Left colon (tissue), 2 donors: ENCODE measurements around the gene COL6A1. TPM values are rescaled to one million over a fixed set of nuclear protein-coding genes. Genes with fewer than 3 reads are reported as not detected.
A peak's percentile ranks its signal among the peaks of the same experiment; 100 is the strongest.
"Not testable (repeated sequence)": the region's sequence is repeated elsewhere in the genome, so short reads cannot be mapped to it uniquely, and the experiment has no call there.

ENCODE experiments used
- ATAC-seq: fragments of 200-7000 bp; cut with Tn5 transposase; one replicate; pipeline ENCODE4 v1.9.1; 2020; ENCODE audit warnings: mild to moderate bottlenecking, moderate library complexity
- DNase-seq, 2 donors: peaks; one replicate each; pipeline ENCODE4 v3.0.0-alpha.2; 2020
- intact Hi-C, 2 donors: fragments of 100-400 bp; cut with DNase I in 1 of 2; cut with micrococcal nuclease in 1 of 2; formaldehyde crosslinking; loops; one replicate each; pipeline versions ENCODE4 v1.11.2 to v1.14.0; 2022; cut with DNase I, micrococcal nuclease
- total RNA-seq, 2 donors: library from RNA; stranded (reverse); fragmentation: NEBNext Ultra II Directional; extraction: Animal tissue kit (Norgen Biotek cat#: 25700); gene quantifications; one replicate each; pipeline ENCODE4 v1.2.1, GENCODE V29; 2021
- donor health status: DM: no; HTN: no; CAD: no.
- donor health status: DM: yes; HTN: yes; CAD: no.

COL6A1 gene
- total RNA-seq, 2 donors from 2014 or later, result 32.2 to 111 TPM

- intact Hi-C loops, result no loop called here
Measured at GRCh38 chr21:46031484-46031883, 49.9 kb downstream of the COL6A1 start.

GRCh38 chr21:46032100-46032499 is 50.5 kb downstream of the COL6A1 start:
- ATAC-seq (no peak), DNase-seq (no peak)
- intact Hi-C loops, result no loop called here

More at GRCh38 chr21:46031484-46031883, 49.9 kb downstream of the COL6A1 start:
- no peak for ATAC-seq
- DNase-seq, result no peak

- no peak for ATAC-seq
- no peak for DNase-seq
- intact Hi-C loops, result no loop called here
Measured at GRCh38 chr21:46033410-46034400, 52.1 kb downstream of the COL6A1 start.

GRCh38 chr21:46035809-46036695 is 54.5 kb downstream of the COL6A1 start:
- intact Hi-C loops, result no loop called here
- DNase-seq, result no peak
- ATAC-seq, result no peak

GRCh38 chr21:46036696-46037330 is 55.2 kb downstream of the COL6A1 start:
- no peak for DNase-seq
- intact Hi-C loops, result no loop called here
- ATAC-seq, result no peak

GRCh38 chr21:46037331-46038325 is 56.1 kb downstream of the COL6A1 start:
- ATAC-seq (no peak), DNase-seq (no peak)
- intact Hi-C loops, result no loop called here

- ATAC-seq (no peak), DNase-seq (no peak)
- intact Hi-C loops, result no loop called here
Measured at GRCh38 chr21:46038341-46038829, 56.8 kb downstream of the COL6A1 start.

GRCh38 chr21:46038871-46039397 is 57.4 kb downstream of the COL6A1 start:
- DNase-seq (no peak), ATAC-seq (no peak)
- intact Hi-C loops, result no loop called here

GRCh38 chr21:46039891-46040660 is 58.5 kb downstream of the COL6A1 start:
- DNase-seq, result no peak
- no peak for ATAC-seq
- intact Hi-C loops, result no loop called here

GRCh38 chr21:46040707-46041106 is 59.1 kb downstream of the COL6A1 start:
- ATAC-seq, result no peak

GRCh38 chr21:46041183-46041582 is 59.6 kb downstream of the COL6A1 start:
- intact Hi-C loops, result no loop called here
- DNase-seq (no peak), ATAC-seq (no peak)

More at GRCh38 chr21:46040707-46041106, 59.1 kb downstream of the COL6A1 start:
- no peak for DNase-seq
- intact Hi-C loops, result no loop called here

- intact Hi-C loops, result no loop called here
- no peak for DNase-seq
- no peak for ATAC-seq
Measured at GRCh38 chr21:46045154-46045553, 63.6 kb downstream of the COL6A1 start.

GRCh38 chr21:46046471-46046870 is 64.9 kb downstream of the COL6A1 start:
- intact Hi-C loops, result no loop called here
- ATAC-seq, result no peak

GRCh38 chr21:46046906-46047305 is 65.3 kb downstream of the COL6A1 start:
- ATAC-seq, intact Hi-C loops, DNase-seq: not testable (repeated sequence)

More at GRCh38 chr21:46046471-46046870, 64.9 kb downstream of the COL6A1 start:
- no peak for DNase-seq

GRCh38 chr21:46048926-46049889 is 67.6 kb downstream of the COL6A1 start:
- DNase-seq, result peak in 1 of 2 donors; percentile 72

More at GRCh38 chr21:46048926-46049889, 67.6 kb downstream of the COL6A1 start:
- intact Hi-C loops, result no loop called here
- no peak for ATAC-seq
